Gastrocnemius medialis (tissue), 4 donors: ENCODE data around the gene ORMDL2. TPM values are rescaled to one million over a fixed set of nuclear protein-coding genes. Genes with fewer than 3 reads are reported as not detected.

ENCODE experiments used
- ATAC-seq, 2 donors: fragments of 150-250 bp; one replicate each; pipeline ENCODE4 v1.9.1; 2016
- DNase-seq, 2 donors: peaks; one replicate each; pipeline ENCODE4 v3.0.0-alpha.2; 2019
- H3K27ac ChIP-seq, 4 donors: fragments of 200-600 bp; sonication (generic); 1 replicate in 1 of 4; 2 replicates in 3 of 4; pipeline ENCODE4 v1.5.1; 2016 to 2018; ENCODE audit warnings: mild to moderate bottlenecking in 2 of 4, moderate library complexity in 1 of 4
- H3K27me3 ChIP-seq, 3 donors: fragments of 200-600 bp; sonication (generic) in 2 of 3; 1 replicate in 1 of 3; 2 replicates in 2 of 3; pipeline versions ENCODE4 v1.5.1 to v1.6.0; 2016 to 2019; ENCODE audit warnings: mild to moderate bottlenecking in 1 of 3, moderate library complexity in 1 of 3
- H3K36me3 ChIP-seq, 2 donors: fragments of 200-600 bp; sonication (generic) in 1 of 2; one replicate each; pipeline ENCODE4 v1.5.1; 2017 to 2018
- H3K4me1 ChIP-seq, 2 donors: fragments of 200-600 bp; sonication (generic) in 1 of 2; one replicate each; pipeline ENCODE4 v1.5.1; 2016 to 2017; ENCODE audit warnings: mild to moderate bottlenecking in 2 of 2
- H3K4me3 ChIP-seq, 4 donors: fragments of 200-600 bp; sonication (generic) in 3 of 4; 1 replicate in 1 of 4; 2 replicates in 3 of 4; pipeline ENCODE4 v1.5.1; 2016 to 2019; ENCODE audit warnings: mild to moderate bottlenecking in 2 of 4
- H3K9me3 ChIP-seq, 3 donors: fragments of 200-600 bp; sonication (generic) in 2 of 3; 1 replicate in 1 of 3; 2 replicates in 2 of 3; pipeline ENCODE4 v1.5.1; 2016 to 2019
- POLR2A ChIP-seq, 2 donors: fragments of 450-650 bp; IDR thresholded peaks; one replicate each; pipeline ENCODE4 v1.6.1; 2017; ENCODE audit warnings: antibody characterized with exemption in 2 of 2, mild to moderate bottlenecking in 2 of 2, moderate library complexity in 2 of 2
- in situ Hi-C, 4 donors: fragments of 200-750 bp; cut with MboI; loops; one replicate each; pipeline versions ENCODE4 v1.15.0 to v1.8.0; 2017; ENCODE audit warnings: low sequenced_read_pairs in 4 of 4
- intact Hi-C: fragments of 100-400 bp; cut with DNase I; formaldehyde crosslinking; loops from one replicate; pipeline ENCODE4 v1.15.1; 2023; ENCODE audit warnings: low total_unique reads
- total RNA-seq, 4 donors: library from RNA; depleted of rRNA; stranded (reverse); fragments of >200 nt; gene quantifications; one replicate each; pipeline versions ENCODE4 v1.1.0 to v1.2.3, GENCODE V29; 2016
- TF ChIP-seq, protein P1 (sequence below), 5 experiments: fragments of 450-650 bp in 3 of 5; fragments of 200-600 bp in 2 of 5; sonication (generic) in 2 of 5; IDR thresholded peaks in 4 of 5; conservative IDR thresholded peaks in 1 of 5; 1 replicate in 4 of 5; 2 replicates in 1 of 5; pipeline ENCODE4 v1.5.1; 2016 to 2019; ENCODE audit warnings: antibody characterized with exemption in 5 of 5, mild to moderate bottlenecking in 3 of 5, moderate library complexity in 3 of 5

ORMDL2 gene
- total RNA-seq, 4 donors from 2014 or later = 6.6 to 23.1 (median 12.1) TPM

DNA sequence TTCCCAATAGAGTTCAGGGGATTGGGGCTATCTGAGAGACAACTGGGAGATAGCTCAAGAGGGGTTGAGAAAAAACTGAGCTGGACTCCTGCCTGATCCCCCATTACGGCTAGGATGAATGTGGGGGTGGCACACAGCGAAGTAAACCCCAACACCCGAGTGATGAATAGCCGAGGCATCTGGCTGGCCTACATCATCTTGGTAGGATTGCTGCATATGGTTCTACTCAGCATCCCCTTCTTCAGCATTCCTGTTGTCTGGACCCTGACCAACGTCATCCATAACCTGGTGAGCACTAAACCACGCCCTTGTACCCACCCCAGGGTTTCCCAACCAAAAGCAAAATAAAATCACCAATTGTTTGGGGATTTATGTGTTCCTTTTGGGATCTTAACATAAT, 1.0 kb downstream of the ORMDL2 start:
- TF ChIP-seq, protein P1, sequence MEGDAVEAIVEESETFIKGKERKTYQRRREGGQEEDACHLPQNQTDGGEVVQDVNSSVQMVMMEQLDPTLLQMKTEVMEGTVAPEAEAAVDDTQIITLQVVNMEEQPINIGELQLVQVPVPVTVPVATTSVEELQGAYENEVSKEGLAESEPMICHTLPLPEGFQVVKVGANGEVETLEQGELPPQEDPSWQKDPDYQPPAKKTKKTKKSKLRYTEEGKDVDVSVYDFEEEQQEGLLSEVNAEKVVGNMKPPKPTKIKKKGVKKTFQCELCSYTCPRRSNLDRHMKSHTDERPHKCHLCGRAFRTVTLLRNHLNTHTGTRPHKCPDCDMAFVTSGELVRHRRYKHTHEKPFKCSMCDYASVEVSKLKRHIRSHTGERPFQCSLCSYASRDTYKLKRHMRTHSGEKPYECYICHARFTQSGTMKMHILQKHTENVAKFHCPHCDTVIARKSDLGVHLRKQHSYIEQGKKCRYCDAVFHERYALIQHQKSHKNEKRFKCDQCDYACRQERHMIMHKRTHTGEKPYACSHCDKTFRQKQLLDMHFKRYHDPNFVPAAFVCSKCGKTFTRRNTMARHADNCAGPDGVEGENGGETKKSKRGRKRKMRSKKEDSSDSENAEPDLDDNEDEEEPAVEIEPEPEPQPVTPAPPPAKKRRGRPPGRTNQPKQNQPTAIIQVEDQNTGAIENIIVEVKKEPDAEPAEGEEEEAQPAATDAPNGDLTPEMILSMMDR (IDR thresholded peaks at IDR 0.05 in 4 of 5, conservative IDR thresholded peaks at IDR 0.05 in 1 of 5) = no peak
- TF ChIP-seq POLR2A (IDR thresholded peaks at IDR 0.05) = no peak
- in situ Hi-C loops = loop anchor here (5.0 to 25.0 kb wide), 6 partner anchors 82 to 157 kb away; partner anchors contain the start of genes PYM1 (in 3 of the 4) and DGKA (in 2 of the 4)
- ATAC-seq (no peak), DNase-seq (no peak)
- peak overlapping the region in 3 of 4 donors; percentile 79 to 89 (median 89) for H3K27ac ChIP-seq
- no peaks in the 10 kb centered on the region for H3K27me3 ChIP-seq
- peaks cover 22 to 28% of the 10 kb centered on the region in 2 donors for H3K4me1 ChIP-seq
- intact Hi-C loops = loop anchor here (1.0 to 10.0 kb wide), 4 partner anchors 153 to 286 kb away; partner anchors contain the start of genes PA2G4, RAB5B and RPS26
- peak overlapping the region in 1 of 4 donors; percentile 96 for H3K4me3 ChIP-seq
- H3K36me3 ChIP-seq = peaks cover 3 to 38% of the 10 kb centered on the region in 2 donors
- no peaks in the 10 kb centered on the region for H3K9me3 ChIP-seq

DNA sequence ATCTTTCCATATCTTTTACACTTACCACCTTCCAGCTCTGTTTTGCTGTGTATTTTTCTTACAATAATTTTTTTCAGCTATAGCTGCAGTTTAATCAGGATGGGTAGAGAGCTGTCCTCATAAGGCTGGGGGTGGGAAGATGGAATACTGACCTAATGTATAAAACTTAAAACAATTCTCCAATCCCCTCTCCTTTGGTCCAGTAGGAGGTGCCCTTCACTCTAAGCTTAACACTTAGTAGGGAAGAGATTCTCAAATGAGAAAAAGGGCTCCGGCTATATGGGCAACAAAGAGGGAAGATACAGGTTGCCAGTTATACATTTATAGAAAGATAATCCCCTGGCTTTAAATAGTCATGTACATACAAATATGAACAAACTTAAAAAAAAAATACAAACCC, 2.8 kb downstream of the ORMDL2 start:
- Histone ChIP-seq H3K27ac (no peak overlapping the region), H3K27me3 (no peaks in the 10 kb centered on the region), H3K4me1 (peaks cover 15 to 24% of the 10 kb centered on the region in 2 donors), H3K9me3 (no peaks in the 10 kb centered on the region), H3K4me3 (no peak overlapping the region), H3K36me3 (peaks cover 3 to 38% of the 10 kb centered on the region in 2 donors)
- TF ChIP-seq, protein P1 (IDR thresholded peaks at IDR 0.05 in 4 of 5, conservative IDR thresholded peaks at IDR 0.05 in 1 of 5) = no peak
- no peak for TF ChIP-seq POLR2A (IDR thresholded peaks at IDR 0.05)
- in situ Hi-C loops = loop anchor here in 2 of 4 donors (10.0 to 25.0 kb wide), 3 partner anchors 86 to 158 kb away; partner anchors contain the start of genes DGKA (in 1 of the 2) and PYM1 (in 1 of the 2)
- intact Hi-C loops = no loop called here
- DNase-seq (no peak), ATAC-seq (no peak)

DNA sequence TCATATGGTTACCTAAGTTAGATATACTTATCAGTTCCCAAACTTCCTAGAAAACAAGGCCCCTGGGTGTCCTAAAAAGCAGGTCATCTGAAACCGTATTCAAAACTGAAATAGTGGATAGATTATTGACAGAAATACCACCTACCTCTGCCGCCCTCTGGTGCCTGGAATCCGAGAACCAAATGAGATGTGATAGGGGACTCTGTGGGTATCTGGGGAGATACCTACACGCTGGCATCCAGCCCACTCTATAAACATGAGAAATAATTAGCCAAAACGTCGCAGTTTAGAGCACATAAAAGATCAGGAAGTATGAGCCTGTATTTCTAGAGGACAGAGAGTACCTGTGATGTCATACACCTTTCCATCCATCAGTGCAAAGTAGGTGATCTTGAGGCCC, 4.4 kb downstream of the ORMDL2 start:
- H3K9me3 ChIP-seq = no peaks in the 10 kb centered on the region
- in situ Hi-C loops (loop anchor here in 2 of 4 donors (10.0 to 25.0 kb wide), 3 partner anchors 87 to 160 kb away; partner anchors contain the start of genes DGKA (in 1 of the 2) and PYM1 (in 1 of the 2)), intact Hi-C loops (no loop called here)
- H3K4me3 ChIP-seq = no peak overlapping the region
- H3K27ac ChIP-seq = no peak overlapping the region
- no peak for TF ChIP-seq POLR2A (IDR thresholded peaks at IDR 0.05)
- TF ChIP-seq, protein P1 (IDR thresholded peaks at IDR 0.05 in 4 of 5, conservative IDR thresholded peaks at IDR 0.05 in 1 of 5) = no peak
- ATAC-seq (no peak), DNase-seq (no peak)
- peaks cover 3 to 38% of the 10 kb centered on the region in 2 donors for H3K36me3 ChIP-seq
- no peaks in the 10 kb centered on the region for H3K27me3 ChIP-seq
- peaks cover 17 to 23% of the 10 kb centered on the region in 2 donors for H3K4me1 ChIP-seq

DNA sequence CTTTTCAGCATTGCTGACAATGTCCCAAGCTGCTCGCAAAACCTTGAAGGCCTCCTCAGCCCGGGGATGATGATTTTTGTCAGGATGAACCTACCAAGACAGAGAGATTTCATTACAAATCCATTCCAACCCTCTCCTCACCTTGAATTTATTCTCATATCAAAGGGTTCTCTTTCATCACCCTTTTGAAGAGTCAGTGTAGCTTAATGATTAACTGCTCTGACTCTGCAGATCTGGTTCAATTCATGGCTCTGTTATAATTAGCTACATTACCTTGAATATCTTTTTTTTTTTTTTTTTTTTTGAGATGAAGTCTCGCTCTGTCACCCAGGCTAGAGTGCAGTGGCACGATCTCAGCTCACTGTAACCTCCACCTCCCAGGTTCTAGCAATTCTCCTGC, 5.6 kb downstream of the ORMDL2 start:
- in situ Hi-C loops = loop anchor here in 2 of 4 donors (10.0 to 25.0 kb wide), 3 partner anchors 89 to 161 kb away; partner anchors contain the start of genes DGKA (in 1 of the 2) and PYM1 (in 1 of the 2)
- H3K27ac ChIP-seq = no peak overlapping the region
- ATAC-seq = no peak
- H3K36me3 ChIP-seq = peaks cover 3 to 38% of the 10 kb centered on the region in 2 donors
- intact Hi-C loops = no loop called here
- peaks cover 26 to 34% of the 10 kb centered on the region in 2 donors for H3K4me1 ChIP-seq
- H3K9me3 ChIP-seq = no peaks in the 10 kb centered on the region
- no peak for TF ChIP-seq POLR2A (IDR thresholded peaks at IDR 0.05)
- TF ChIP-seq, protein P1 (IDR thresholded peaks at IDR 0.05 in 4 of 5, conservative IDR thresholded peaks at IDR 0.05 in 1 of 5) = no peak
- no peaks in the 10 kb centered on the region for H3K27me3 ChIP-seq
- no peak overlapping the region for H3K4me3 ChIP-seq
- no peak for DNase-seq
